DOHH2 (cell line): Measurements from ENCODE around the gene PLAAT2.

ENCODE experiments used
- EZH2phosphoT487 ChIP-seq: fragments of 200-600 bp; sonication (generic); IDR thresholded peaks from 2 replicates; pipeline ENCODE4 v1.6.1; 2017; ENCODE audit warnings: borderline replicate concordance, mild to moderate bottlenecking, antibody characterized with exemption, low read length, moderate library complexity, mixed read lengths
- TF ChIP-seq, protein P1 (sequence below): fragments of 200-600 bp; sonication (generic); IDR thresholded peaks from one replicate; pipeline ENCODE4 v1.5.1; 2014; ENCODE audit warnings: antibody characterized with exemption, mild to moderate bottlenecking, low read depth, low read length; ENCODE audit not compliant: poor library complexity, severe bottlenecking

DNA sequence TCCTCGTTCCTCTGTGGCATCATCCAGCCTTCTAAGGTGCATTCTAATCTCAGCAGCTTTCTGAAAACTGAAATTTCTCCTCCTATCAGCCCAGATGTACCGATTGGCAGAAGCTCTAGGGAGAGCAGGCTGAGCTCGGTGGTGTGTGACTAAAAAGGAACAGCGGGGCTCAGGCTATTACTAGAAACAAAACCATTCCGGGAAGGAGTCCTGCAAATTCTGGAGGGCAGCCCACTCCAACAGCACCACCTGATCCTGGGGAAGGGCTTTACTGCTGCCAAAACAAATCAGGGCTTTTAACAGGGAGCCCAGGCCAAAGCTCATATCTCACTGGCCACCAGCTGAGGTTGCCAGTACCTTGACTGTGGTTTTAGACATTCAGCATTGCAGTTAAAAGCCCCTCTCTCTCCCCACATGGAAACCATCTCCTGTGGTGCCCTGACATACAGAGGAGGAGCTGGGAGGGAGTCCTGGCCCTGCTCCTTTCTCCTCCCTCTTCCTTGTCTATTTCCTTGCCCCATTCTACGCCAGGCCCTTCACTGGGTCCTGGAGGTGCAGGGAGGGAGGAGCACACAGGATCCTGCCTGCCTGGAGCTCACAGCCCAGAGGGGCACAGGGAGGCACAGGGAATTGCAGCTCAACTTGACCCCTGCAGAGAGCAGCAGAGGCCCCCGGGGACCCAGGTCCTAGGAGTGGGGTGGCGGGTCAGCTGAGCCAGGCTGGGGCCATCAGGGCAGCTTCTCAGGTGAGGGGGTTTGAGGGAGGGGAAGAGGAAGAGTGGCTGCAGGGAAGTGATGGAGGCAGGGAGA lies 25.7 kb downstream of the PLAAT2 start:
- TF ChIP-seq, protein P1, sequence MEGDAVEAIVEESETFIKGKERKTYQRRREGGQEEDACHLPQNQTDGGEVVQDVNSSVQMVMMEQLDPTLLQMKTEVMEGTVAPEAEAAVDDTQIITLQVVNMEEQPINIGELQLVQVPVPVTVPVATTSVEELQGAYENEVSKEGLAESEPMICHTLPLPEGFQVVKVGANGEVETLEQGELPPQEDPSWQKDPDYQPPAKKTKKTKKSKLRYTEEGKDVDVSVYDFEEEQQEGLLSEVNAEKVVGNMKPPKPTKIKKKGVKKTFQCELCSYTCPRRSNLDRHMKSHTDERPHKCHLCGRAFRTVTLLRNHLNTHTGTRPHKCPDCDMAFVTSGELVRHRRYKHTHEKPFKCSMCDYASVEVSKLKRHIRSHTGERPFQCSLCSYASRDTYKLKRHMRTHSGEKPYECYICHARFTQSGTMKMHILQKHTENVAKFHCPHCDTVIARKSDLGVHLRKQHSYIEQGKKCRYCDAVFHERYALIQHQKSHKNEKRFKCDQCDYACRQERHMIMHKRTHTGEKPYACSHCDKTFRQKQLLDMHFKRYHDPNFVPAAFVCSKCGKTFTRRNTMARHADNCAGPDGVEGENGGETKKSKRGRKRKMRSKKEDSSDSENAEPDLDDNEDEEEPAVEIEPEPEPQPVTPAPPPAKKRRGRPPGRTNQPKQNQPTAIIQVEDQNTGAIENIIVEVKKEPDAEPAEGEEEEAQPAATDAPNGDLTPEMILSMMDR = no peak
- TF ChIP-seq EZH2phosphoT487 = no peak
